ENCODE data around the gene SLC4A5. TPM values are rescaled to one million over a fixed set of nuclear protein-coding genes. Genes with fewer than 3 reads are reported as not detected.
A peak's percentile ranks its signal among the peaks of the same experiment; 100 is the strongest.

Gene SLC4A5
- total RNA-seq, 2 experiments from 2014 or later, result 1.8 to 2.0 TPM

GRCh38 chr2:74179063-74179865 lies 164.0 kb downstream of the SLC4A5 start:
- H3K36me3 Mint-ChIP-seq (ENCODE audit: low read depth), result peaks cover 23% of the 10 kb centered on the region

DNA sequence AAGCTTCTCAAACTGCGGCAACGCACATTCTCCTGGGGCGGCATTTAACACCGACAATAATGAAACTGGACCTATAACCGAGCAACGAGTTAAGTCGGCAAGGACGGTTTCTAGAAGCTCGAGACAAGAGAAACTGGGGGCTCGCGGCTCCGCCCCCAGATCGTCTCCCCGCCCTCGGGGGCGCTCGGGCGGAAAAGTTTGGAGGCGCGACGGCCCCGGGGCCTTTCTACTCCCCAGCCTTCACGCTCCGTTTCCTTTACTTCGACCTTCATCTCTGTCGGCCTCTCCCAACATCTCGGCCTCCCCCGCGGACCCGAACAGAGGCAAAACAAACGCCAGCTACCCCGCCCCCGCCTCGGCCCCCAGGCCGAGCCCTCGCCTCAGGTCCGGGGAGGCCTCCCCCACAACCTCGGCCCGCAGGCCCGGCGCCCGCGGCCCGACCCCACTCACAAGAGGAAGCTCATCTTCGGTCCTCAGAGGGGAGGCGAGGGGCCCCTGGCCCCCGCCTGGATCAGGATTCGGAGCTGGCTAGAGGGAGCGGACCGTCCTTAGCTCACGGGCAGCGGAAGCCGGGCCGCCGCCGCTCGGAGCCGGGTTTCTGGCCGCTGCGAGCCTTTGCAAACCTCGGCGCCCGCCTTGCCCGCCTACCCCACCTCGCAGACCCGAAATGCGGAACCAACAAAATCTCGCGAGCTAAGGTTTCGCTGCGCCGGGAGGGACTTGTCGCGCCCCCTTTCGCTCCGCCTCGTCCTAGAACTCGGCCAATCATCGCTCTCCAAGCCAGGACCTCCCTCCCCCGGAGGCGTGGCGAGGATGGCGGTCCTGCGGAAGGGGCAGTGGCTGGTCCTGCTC lies 164.8 kb downstream of the SLC4A5 start, which contains the start of gene MOB1A:
MOB1A (minus strand) TSS at position 669 of the 852 bp plus-strand sequence; CDS start at position 464, 205 bp downstream.
- intact Hi-C loops (cut with micrococcal nuclease), result no loop called here
- Mint-ChIP-seq H3K27me3 (no peaks in the 10 kb centered on the region), H3K36me3 (ENCODE audit: low read depth) (peaks cover 24% of the 10 kb centered on the region), H3K4me1 (ENCODE audit: low read depth) (peaks cover 41% of the 10 kb centered on the region), H3K27ac (peak within 1 kb of the TSS; percentile 94), H3K4me3 (peak within 1 kb of the TSS; percentile 90), H3K9me3 (no peaks in the 10 kb centered on the region)
- peak; percentile 94 for ATAC-seq
- ChIA-PET CTCF (interaction anchor here (0.6 to 6.0 kb wide), 30 partner anchors 10 to 355 kb away, joined by 3 to 67 read pairs (median 6); partner anchors contain the start of genes BOLA3 and MTHFD2), POLR2A (interaction anchor here (0.7 to 9.0 kb wide), 27 partner anchors 9 to 430 kb away, joined by 3 to 160 read pairs (median 5); partner anchors contain the start of genes BOLA3 and MTHFD2)
- TF ChIP-seq CTCF (IDR thresholded peaks at IDR 0.05), result no peak
- DNase-seq, result peak; percentile 99

More at GRCh38 chr2:74179063-74179865, 164.0 kb downstream of the SLC4A5 start:
- Mint-ChIP-seq H3K27me3 (no peaks in the 10 kb centered on the region), H3K4me3 (peak overlapping the region; percentile 90), H3K4me1 (ENCODE audit: low read depth) (peaks cover 39% of the 10 kb centered on the region), H3K9me3 (no peaks in the 10 kb centered on the region), H3K27ac (peak overlapping the region; percentile 94)
- ChIA-PET CTCF (interaction anchor here (0.7 to 6.0 kb wide), 21 partner anchors 9 to 356 kb away, joined by 3 to 67 read pairs (median 7); partner anchors contain the start of genes BOLA3 and MTHFD2), POLR2A (interaction anchor here (0.9 to 9.0 kb wide), 18 partner anchors 11 to 431 kb away, joined by 3 to 160 read pairs (median 6); partner anchors contain the start of genes BOLA3 and MTHFD2)
- intact Hi-C loops (cut with micrococcal nuclease), result no loop called here
- TF ChIP-seq CTCF (IDR thresholded peaks at IDR 0.05), result peak; percentile 72
- ATAC-seq (peak; percentile 28), DNase-seq (no peak)

DNA sequence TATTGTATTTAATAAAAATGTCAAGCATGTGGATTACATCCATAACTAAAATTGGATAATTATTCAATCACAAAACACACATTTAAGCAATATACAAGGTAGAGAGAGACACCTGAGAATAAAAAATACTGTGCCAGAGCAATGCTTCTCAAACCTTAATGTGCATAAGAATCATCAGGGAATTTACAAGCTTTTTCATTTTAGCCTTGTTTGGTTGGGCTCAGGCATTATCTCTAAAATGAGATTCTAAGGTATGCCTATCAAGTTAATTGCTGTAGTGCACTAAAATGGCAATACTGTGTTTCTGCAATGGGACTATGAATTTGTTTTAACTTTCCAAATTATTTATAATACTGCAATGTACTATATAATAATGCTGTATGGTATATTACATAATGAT lies 165.5 kb downstream of the SLC4A5 start:
- intact Hi-C loops (cut with micrococcal nuclease), result no loop called here
- POLR2A ChIA-PET, result interaction anchor here (0.7 to 9.0 kb wide), 22 partner anchors 10 to 429 kb away, joined by 3 to 160 read pairs (median 4); partner anchors contain the start of genes BOLA3 and MTHFD2
- H3K27ac Mint-ChIP-seq, result peak overlapping the region; percentile 94

GRCh38 chr2:74174909-74175308 lies 168.3 kb downstream of the SLC4A5 start:
- no peak overlapping the region for H3K4me3 Mint-ChIP-seq
- peaks cover 42% of the 10 kb centered on the region for H3K36me3 Mint-ChIP-seq (ENCODE audit: low read depth)
- CTCF ChIA-PET, result no interaction called here
- H3K27ac Mint-ChIP-seq, result peak overlapping the region; percentile 27
- TF ChIP-seq CTCF (IDR thresholded peaks at IDR 0.05), result no peak
- H3K4me1 Mint-ChIP-seq (ENCODE audit: low read depth), result peaks cover 45% of the 10 kb centered on the region
- ATAC-seq, result no peak
- no peak for DNase-seq
- POLR2A ChIA-PET, result interaction anchor here (0.9 to 1.3 kb wide), 6 partner anchors 9 to 31 kb away, joined by 3 to 4 read pairs (median 3); no protein-coding TSS in a partner anchor
- no peaks in the 10 kb centered on the region for H3K9me3 Mint-ChIP-seq
- intact Hi-C loops (cut with micrococcal nuclease), result no loop called here
- no peaks in the 10 kb centered on the region for H3K27me3 Mint-ChIP-seq

More for the DNA sequence above, 165.5 kb downstream of the SLC4A5 start:
- ATAC-seq (no peak), DNase-seq (no peak)
- TF ChIP-seq CTCF (IDR thresholded peaks at IDR 0.05), result no peak
- peaks cover 44% of the 10 kb centered on the region for H3K4me1 Mint-ChIP-seq (ENCODE audit: low read depth)
- H3K36me3 Mint-ChIP-seq (ENCODE audit: low read depth), result peaks cover 27% of the 10 kb centered on the region
- H3K4me3 Mint-ChIP-seq, result peak overlapping the region; percentile 90
- H3K27me3 Mint-ChIP-seq, result no peaks in the 10 kb centered on the region
- CTCF ChIA-PET, result interaction anchor here (0.6 to 6.0 kb wide), 16 partner anchors 10 to 354 kb away, joined by 3 to 67 read pairs (median 8); partner anchors contain the start of genes BOLA3 and MTHFD2
- no peaks in the 10 kb centered on the region for H3K9me3 Mint-ChIP-seq
